Spleen (tissue), 7 donors: ENCODE results near the gene FAM20C.

Experiments used
- CTCF ChIP-seq, 11 experiments: fragments of 200-600 bp in 7 of 11; fragments of 450-650 bp in 4 of 11; sonication (generic) in 4 of 11; IDR thresholded peaks in 8 of 11; conservative IDR thresholded peaks in 3 of 11; 1 replicate in 7 of 11; 2 replicates in 4 of 11; pipeline versions ENCODE4 v1.4.0 to v1.8.0; 2016 to 2021; ENCODE audit warnings: antibody characterized with exemption in 11 of 11, inconsistent platforms in 4 of 11, mild to moderate bottlenecking in 1 of 11
- POLR2A ChIP-seq, 3 donors: fragments of 450-650 bp; IDR thresholded peaks; one replicate each; pipeline ENCODE4 v1.5.1; 2017; ENCODE audit warnings: antibody characterized with exemption in 3 of 3, mild to moderate bottlenecking in 1 of 3
- POLR2AphosphoS5 ChIP-seq, 3 donors: sonication (generic); formaldehyde crosslinking; IDR thresholded peaks; one replicate each; pipeline ENCODE4 v1.5.1; 2017; ENCODE audit warnings: antibody characterized with exemption in 3 of 3
- donor health status: DM: no; HTN: no; CAD: no; lungs with moderate emphysema.
- donor health status: DM: no; HTN: no; CAD: no.
- donor health status: DM: no; HTN: no; CAD: no.

DNA sequence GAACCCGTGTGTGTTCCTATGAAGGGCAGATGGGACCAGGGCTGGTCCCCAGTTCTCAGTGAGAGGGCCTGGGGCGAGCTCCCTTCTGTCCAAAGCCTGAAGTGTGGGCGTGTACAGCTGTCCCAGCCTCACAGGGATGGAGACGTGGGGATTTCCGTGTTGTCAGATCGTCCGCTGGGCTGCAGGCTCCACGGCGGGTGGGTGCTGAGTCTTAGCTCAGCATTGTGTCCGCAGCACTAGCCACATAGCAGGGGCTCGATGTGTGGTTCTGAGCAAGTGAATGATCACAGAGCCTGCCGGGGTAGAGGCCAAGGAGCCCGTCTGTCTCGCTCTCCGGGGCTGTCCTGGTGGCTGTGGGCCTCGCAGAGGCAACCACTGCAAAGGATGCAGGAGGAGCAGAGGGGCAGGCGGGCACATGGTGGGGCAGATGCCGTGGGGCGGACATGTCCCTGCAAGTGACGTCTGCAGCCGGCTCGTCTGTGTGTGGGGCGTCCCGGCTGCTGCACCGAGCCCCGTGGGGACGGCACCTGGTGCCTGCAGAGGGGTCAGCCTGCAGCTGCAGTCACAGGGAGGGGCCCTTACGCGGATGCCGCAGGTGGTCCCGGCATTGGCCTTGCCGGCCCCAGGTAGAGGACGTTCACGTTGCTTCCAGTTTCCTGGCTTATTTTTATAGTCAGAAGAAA, 30.9 kb downstream of the FAM20C start:
- TF ChIP-seq CTCF (IDR thresholded peaks at IDR 0.05 in 8 of 11, conservative IDR thresholded peaks at IDR 0.05 in 3 of 11) (no peak), POLR2AphosphoS5 (IDR thresholded peaks at IDR 0.05) (no peak), POLR2A (IDR thresholded peaks at IDR 0.05) (no peak)
